ENCODE measurements around the gene JCAD.

DNA sequence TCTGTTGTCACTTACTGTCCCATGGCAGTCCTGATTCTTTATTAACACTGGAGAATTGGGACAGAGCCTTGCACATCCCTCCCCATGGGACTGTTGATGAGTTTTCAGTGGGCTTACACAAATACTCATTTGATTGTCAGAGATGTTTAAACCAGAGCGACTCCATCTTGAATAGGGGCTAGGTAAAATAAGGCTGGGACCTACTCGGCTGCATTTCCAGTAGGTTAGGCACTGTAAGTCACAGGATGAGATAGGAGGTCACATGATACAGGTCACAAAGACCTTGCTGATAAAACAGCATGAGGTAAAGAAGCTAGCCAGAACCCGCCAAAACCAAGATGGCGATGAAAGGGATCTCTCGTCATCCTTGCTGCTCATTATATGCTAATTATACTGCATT, 47.6 kb upstream of the JCAD start:
- TF ChIP-seq, protein P1, sequence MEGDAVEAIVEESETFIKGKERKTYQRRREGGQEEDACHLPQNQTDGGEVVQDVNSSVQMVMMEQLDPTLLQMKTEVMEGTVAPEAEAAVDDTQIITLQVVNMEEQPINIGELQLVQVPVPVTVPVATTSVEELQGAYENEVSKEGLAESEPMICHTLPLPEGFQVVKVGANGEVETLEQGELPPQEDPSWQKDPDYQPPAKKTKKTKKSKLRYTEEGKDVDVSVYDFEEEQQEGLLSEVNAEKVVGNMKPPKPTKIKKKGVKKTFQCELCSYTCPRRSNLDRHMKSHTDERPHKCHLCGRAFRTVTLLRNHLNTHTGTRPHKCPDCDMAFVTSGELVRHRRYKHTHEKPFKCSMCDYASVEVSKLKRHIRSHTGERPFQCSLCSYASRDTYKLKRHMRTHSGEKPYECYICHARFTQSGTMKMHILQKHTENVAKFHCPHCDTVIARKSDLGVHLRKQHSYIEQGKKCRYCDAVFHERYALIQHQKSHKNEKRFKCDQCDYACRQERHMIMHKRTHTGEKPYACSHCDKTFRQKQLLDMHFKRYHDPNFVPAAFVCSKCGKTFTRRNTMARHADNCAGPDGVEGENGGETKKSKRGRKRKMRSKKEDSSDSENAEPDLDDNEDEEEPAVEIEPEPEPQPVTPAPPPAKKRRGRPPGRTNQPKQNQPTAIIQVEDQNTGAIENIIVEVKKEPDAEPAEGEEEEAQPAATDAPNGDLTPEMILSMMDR (IDR thresholded peaks at IDR 0.05; ENCODE audit: insufficient read depth, low read length), result no peak
- TF ChIP-seq POLR2AphosphoS5 (IDR thresholded peaks at IDR 0.05; ENCODE audit: low read depth), result no peak
- TF ChIP-seq, protein P2, sequence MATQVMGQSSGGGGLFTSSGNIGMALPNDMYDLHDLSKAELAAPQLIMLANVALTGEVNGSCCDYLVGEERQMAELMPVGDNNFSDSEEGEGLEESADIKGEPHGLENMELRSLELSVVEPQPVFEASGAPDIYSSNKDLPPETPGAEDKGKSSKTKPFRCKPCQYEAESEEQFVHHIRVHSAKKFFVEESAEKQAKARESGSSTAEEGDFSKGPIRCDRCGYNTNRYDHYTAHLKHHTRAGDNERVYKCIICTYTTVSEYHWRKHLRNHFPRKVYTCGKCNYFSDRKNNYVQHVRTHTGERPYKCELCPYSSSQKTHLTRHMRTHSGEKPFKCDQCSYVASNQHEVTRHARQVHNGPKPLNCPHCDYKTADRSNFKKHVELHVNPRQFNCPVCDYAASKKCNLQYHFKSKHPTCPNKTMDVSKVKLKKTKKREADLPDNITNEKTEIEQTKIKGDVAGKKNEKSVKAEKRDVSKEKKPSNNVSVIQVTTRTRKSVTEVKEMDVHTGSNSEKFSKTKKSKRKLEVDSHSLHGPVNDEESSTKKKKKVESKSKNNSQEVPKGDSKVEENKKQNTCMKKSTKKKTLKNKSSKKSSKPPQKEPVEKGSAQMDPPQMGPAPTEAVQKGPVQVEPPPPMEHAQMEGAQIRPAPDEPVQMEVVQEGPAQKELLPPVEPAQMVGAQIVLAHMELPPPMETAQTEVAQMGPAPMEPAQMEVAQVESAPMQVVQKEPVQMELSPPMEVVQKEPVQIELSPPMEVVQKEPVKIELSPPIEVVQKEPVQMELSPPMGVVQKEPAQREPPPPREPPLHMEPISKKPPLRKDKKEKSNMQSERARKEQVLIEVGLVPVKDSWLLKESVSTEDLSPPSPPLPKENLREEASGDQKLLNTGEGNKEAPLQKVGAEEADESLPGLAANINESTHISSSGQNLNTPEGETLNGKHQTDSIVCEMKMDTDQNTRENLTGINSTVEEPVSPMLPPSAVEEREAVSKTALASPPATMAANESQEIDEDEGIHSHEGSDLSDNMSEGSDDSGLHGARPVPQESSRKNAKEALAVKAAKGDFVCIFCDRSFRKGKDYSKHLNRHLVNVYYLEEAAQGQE (IDR thresholded peaks at IDR 0.05; ENCODE audit: insufficient replicate concordance, low read depth), result no peak
- no peak for TF ChIP-seq SPI1 (IDR thresholded peaks at IDR 0.05; ENCODE audit: borderline replicate concordance, low read depth)
